Fibroblast of lung (primary cell): ENCODE results near the gene N4BP2L2. TPM values are rescaled to one million over a fixed set of nuclear protein-coding genes. Genes with fewer than 3 reads are reported as not detected.
A peak's percentile ranks its signal among the peaks of the same experiment; 100 is the strongest.

Experiments used
- DNase-seq, 2 donors: peaks; one replicate each; pipeline versions ENCODE4 v3.0.0 to v3.0.0-alpha.2; 2010; ENCODE audit warnings: low read depth in 2 of 2
- H2AFZ ChIP-seq: 2 replicates; pipeline ENCODE4 v1.5.1; 2012; ENCODE audit warnings: low read length, control low read depth, inconsistent platforms
- H3K27ac ChIP-seq: 2 replicates; pipeline ENCODE4 v1.5.1; 2011; ENCODE audit warnings: low read length, control low read depth; ENCODE audit not compliant: insufficient read depth
- H3K27me3 ChIP-seq: 2 replicates; pipeline ENCODE4 v1.5.1; 2011; ENCODE audit warnings: mild to moderate bottlenecking, low read length; ENCODE audit not compliant: control insufficient read depth, insufficient read depth
- H3K36me3 ChIP-seq: 2 replicates; pipeline ENCODE4 v1.5.1; 2011; ENCODE audit warnings: low read length; ENCODE audit not compliant: control insufficient read depth, insufficient read depth
- H3K4me1 ChIP-seq: 2 replicates; pipeline ENCODE4 v1.5.1; 2011; ENCODE audit warnings: low read length; ENCODE audit not compliant: control insufficient read depth, insufficient read depth; ENCODE audit errors: extremely low read depth
- H3K4me2 ChIP-seq: 2 replicates; pipeline ENCODE4 v1.5.1; 2011; ENCODE audit warnings: low read length, control low read depth; ENCODE audit not compliant: insufficient read depth; ENCODE audit errors: extremely low read depth
- H3K4me3 ChIP-seq, 4 experiments: fragments of 200-600 bp in 1 of 4; sonication (generic) in 1 of 4; replicated peaks in 1 of 4; 2 replicates each; pipeline ENCODE4 v1.5.1; 2011 to 2016; ENCODE audit warnings: low read length in 4 of 4, low read depth in 3 of 4, mild to moderate bottlenecking in 3 of 4, control low read depth in 2 of 4, inconsistent platforms in 1 of 4, mixed read lengths in 1 of 4; ENCODE audit not compliant: insufficient read depth in 1 of 4; ENCODE audit errors: control extremely low read depth in 1 of 4
- H3K79me2 ChIP-seq: 2 replicates; pipeline ENCODE4 v1.5.1; 2012; ENCODE audit warnings: mild to moderate bottlenecking, low read length, inconsistent platforms; ENCODE audit not compliant: control insufficient read depth, insufficient read depth
- H3K9ac ChIP-seq: 2 replicates; pipeline ENCODE4 v1.5.1; 2011; ENCODE audit warnings: mild to moderate bottlenecking, low read length, control low read depth; ENCODE audit not compliant: insufficient read depth
- H3K9me3 ChIP-seq: 2 replicates; pipeline ENCODE4 v1.5.1; 2012; ENCODE audit warnings: low read depth, low read length; ENCODE audit not compliant: control insufficient read depth, insufficient read depth
- H4K20me1 ChIP-seq: 2 replicates; pipeline ENCODE4 v1.5.1; 2011; ENCODE audit warnings: low read length; ENCODE audit not compliant: control insufficient read depth, insufficient read depth; ENCODE audit errors: extremely low read depth
- CTCF ChIP-seq, 2 donors: IDR thresholded peaks in 1 of 2; conservative IDR thresholded peaks in 1 of 2; 1 replicate in 1 of 2; 2 replicates in 1 of 2; pipeline ENCODE4 v1.5.1; 2011 to 2012; ENCODE audit warnings: low read length in 2 of 2, control low read depth in 1 of 2, inconsistent platforms in 1 of 2, low read depth in 1 of 2, mild to moderate bottlenecking in 1 of 2
- EZH2 ChIP-seq: IDR thresholded peaks from 2 replicates; pipeline ENCODE4 v1.5.1; 2012; ENCODE audit warnings: low read length, control low read depth, mild to moderate bottlenecking; ENCODE audit errors: missing control alignments
- polyA plus RNA-seq, 2 donors: library from polyadenylated mRNA; depleted of rRNA in 1 of 2; stranded (reverse) in 1 of 2; unstranded in 1 of 2; fragments of >200 nt; gene quantifications; 2 replicates each; pipeline ENCODE4 v1.2.1, GENCODE V29; 2011 to 2012; ENCODE audit warnings: missing spikeins in 1 of 2
- total RNA-seq: library from RNA; depleted of rRNA; stranded (reverse); fragments of >200 nt; gene quantifications from 2 replicates; pipeline ENCODE4 v1.2.1, GENCODE V29; 2014

The N4BP2L2 gene
- total and polyA plus RNA-seq, 2 donors (not counting 1 experiment from before 2014, with no cell fraction given) = 62.4 to 139 TPM

GRCh38 chr13:32427852-32428580 is 110.6 kb downstream of the N4BP2L2 start, which contains the start of gene N4BP2L1:
Gene N4BP2L1, minus strand, starts transcription at chr13:32428130. Its CDS starts 48 bp downstream, at chr13:32428082.
- H3K4me1 ChIP-seq = no peaks in the 10 kb centered on the region
- no peaks in the 10 kb centered on the region for H3K9me3 ChIP-seq
- H3K27ac ChIP-seq = no peak within 1 kb of the TSS
- no peaks in the 10 kb centered on the region for H3K27me3 ChIP-seq
- peak within 1 kb of the TSS; percentile 76 for H2AFZ ChIP-seq
- no peaks in the 10 kb centered on the region for H3K36me3 ChIP-seq
- H3K79me2 ChIP-seq = no peaks in the 10 kb centered on the region
- no peaks in the 10 kb centered on the region for H4K20me1 ChIP-seq
- H3K4me2 ChIP-seq = peak within 1 kb of the TSS; percentile 85
- DNase-seq = peak; percentile 33 to 34
- TF ChIP-seq CTCF (conservative IDR thresholded peaks at IDR 0.05 in 1 of 2, IDR thresholded peaks at IDR 0.05 in 1 of 2; ENCODE audit: low read depth in 1 of 2, low read length in 2 of 2) (no peak), EZH2 (no peak)
- H3K4me3 ChIP-seq = peak within 1 kb of the TSS; percentile 57 to 70 (median 60)
- H3K9ac ChIP-seq = peak within 1 kb of the TSS; percentile 70

GRCh38 chr13:32426990-32427851 is 111.4 kb downstream of the N4BP2L2 start:
- H3K9ac ChIP-seq = peak overlapping the region; percentile 70
- peak in 1 of 2 donors; percentile 35 for DNase-seq
- H3K79me2 ChIP-seq = no peaks in the 10 kb centered on the region
- H4K20me1 ChIP-seq = no peaks in the 10 kb centered on the region
- H3K27ac ChIP-seq = no peak overlapping the region
- H3K36me3 ChIP-seq = no peaks in the 10 kb centered on the region
- H2AFZ ChIP-seq = peak overlapping the region; percentile 47
- no peaks in the 10 kb centered on the region for H3K9me3 ChIP-seq
- no peaks in the 10 kb centered on the region for H3K27me3 ChIP-seq
- peak overlapping the region; percentile 57 to 70 (median 60) for H3K4me3 ChIP-seq
- TF ChIP-seq EZH2 = no peak
- TF ChIP-seq CTCF (conservative IDR thresholded peaks at IDR 0.05 in 1 of 2, IDR thresholded peaks at IDR 0.05 in 1 of 2; ENCODE audit: low read depth in 1 of 2, low read length in 2 of 2) = no peak
- H3K4me1 ChIP-seq = no peaks in the 10 kb centered on the region
- peak overlapping the region; percentile 85 for H3K4me2 ChIP-seq
